Spleen (tissue), 3 donors: ENCODE data around the gene KCNK5.

ENCODE experiments used
- POLR2A ChIP-seq, 3 donors: fragments of 450-650 bp; IDR thresholded peaks; one replicate each; pipeline ENCODE4 v1.5.1; 2017; ENCODE audit warnings: antibody characterized with exemption in 3 of 3, mild to moderate bottlenecking in 1 of 3
- POLR2AphosphoS5 ChIP-seq, 3 donors: sonication (generic); formaldehyde crosslinking; IDR thresholded peaks; one replicate each; pipeline ENCODE4 v1.5.1; 2017; ENCODE audit warnings: antibody characterized with exemption in 3 of 3

DNA sequence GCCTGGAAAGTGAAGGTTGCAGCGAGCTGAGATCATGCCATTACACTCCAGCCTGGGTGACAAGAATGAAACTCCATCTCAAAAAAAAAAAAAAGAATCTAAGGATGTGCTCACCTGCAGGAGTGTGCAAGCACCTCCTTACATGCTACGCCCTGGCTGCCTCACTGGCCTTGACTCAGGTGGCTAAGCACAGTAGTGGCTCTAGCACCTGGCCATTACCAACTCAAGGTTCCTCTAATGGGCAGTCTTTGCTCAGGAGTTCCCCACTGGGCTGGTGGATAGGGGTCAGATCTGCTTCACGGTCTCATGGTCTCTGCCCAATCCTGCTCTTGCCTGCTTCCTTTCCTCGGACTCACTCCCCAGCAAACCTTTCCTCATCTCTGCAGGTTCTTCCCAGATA, 45.2 kb upstream of the KCNK5 start:
- TF ChIP-seq POLR2A (IDR thresholded peaks at IDR 0.05) (no peak), POLR2AphosphoS5 (IDR thresholded peaks at IDR 0.05) (no peak)
